Neural progenitor cell (in vitro differentiated cells): ENCODE data around the gene AGMO. TPM values are rescaled to one million over a fixed set of nuclear protein-coding genes. Genes with fewer than 3 reads are reported as not detected.
A peak's percentile ranks its signal among the peaks of the same experiment; 100 is the strongest.

Experiments
- DNase-seq: peaks from one replicate; pipeline ENCODE4 v3.0.0-alpha.2; 2016; ENCODE audit warnings: low spot score
- H2AFZ ChIP-seq: fragments of 200-600 bp; sonication (generic); replicated peaks from 2 replicates; pipeline ENCODE4 v1.6.1; 2016; ENCODE audit warnings: antibody characterized with exemption
- H3F3A ChIP-seq: fragments of 200-600 bp; sonication (generic); 2 replicates; pipeline ENCODE4 v1.6.1; 2016; ENCODE audit warnings: antibody characterized with exemption, low read depth
- H3K27ac ChIP-seq: fragments of 200-600 bp; sonication (generic); 2 replicates; pipeline ENCODE4 v1.5.1; 2016; ENCODE audit warnings: mild to moderate bottlenecking
- H3K27me3 ChIP-seq: fragments of 200-600 bp; sonication (generic); 2 replicates; pipeline ENCODE4 v1.6.1; 2016; ENCODE audit warnings: mild to moderate bottlenecking, moderate library complexity
- H3K36me3 ChIP-seq: fragments of 200-600 bp; sonication (generic); 2 replicates; pipeline ENCODE4 v1.5.1; 2016
- H3K4me1 ChIP-seq: fragments of 200-600 bp; sonication (generic); 2 replicates; pipeline ENCODE4 v1.6.1; 2016; ENCODE audit warnings: mixed run types
- H3K4me2 ChIP-seq: fragments of 200-600 bp; sonication (generic); 2 replicates; pipeline ENCODE4 v1.6.1; 2016
- H3K4me3 ChIP-seq: fragments of 200-600 bp; sonication (generic); 2 replicates; pipeline ENCODE4 v1.5.1; 2016
- H3K79me2 ChIP-seq: fragments of 200-600 bp; sonication (generic); 2 replicates; pipeline ENCODE4 v1.6.1; 2016; ENCODE audit warnings: low read depth
- H3K9ac ChIP-seq: fragments of 200-600 bp; sonication (generic); 2 replicates; pipeline ENCODE4 v1.6.1; 2016
- H3K9me3 ChIP-seq: fragments of 200-600 bp; sonication (generic); 2 replicates; pipeline ENCODE4 v1.5.1; 2016; ENCODE audit warnings: low read depth
- H4K20me1 ChIP-seq: fragments of 200-600 bp; sonication (generic); 2 replicates; pipeline ENCODE4 v1.6.1; 2016; ENCODE audit warnings: low read depth
- H3K27ac Mint-ChIP-seq: 3 replicates; pipeline ENCODE4 v1.8.0; 2021; ENCODE audit warnings: mixed read lengths
- H3K27me3 Mint-ChIP-seq: 2 replicates; pipeline ENCODE4 v1.8.0; 2022; ENCODE audit warnings: low read depth, mild to moderate bottlenecking, inconsistent platforms, moderate library complexity, mixed read lengths; ENCODE audit not compliant: insufficient read depth
- H3K36me3 Mint-ChIP-seq: 3 replicates; pipeline ENCODE4 v1.8.0; 2021; ENCODE audit warnings: mixed read lengths
- H3K4me1 Mint-ChIP-seq: 3 replicates; pipeline ENCODE4 v1.8.0; 2021; ENCODE audit warnings: mixed read lengths
- H3K4me3 Mint-ChIP-seq: 3 replicates; pipeline ENCODE4 v1.8.0; 2021; ENCODE audit warnings: mild to moderate bottlenecking, moderate library complexity, mixed read lengths
- H3K9me3 Mint-ChIP-seq: 3 replicates; pipeline ENCODE4 v1.8.0; 2020; ENCODE audit warnings: mixed read lengths
- EZH2 ChIP-seq: fragments of 200-600 bp; sonication (generic); IDR thresholded peaks from 2 replicates; pipeline ENCODE4 v1.6.1; 2017; ENCODE audit warnings: antibody characterized with exemption, mild to moderate bottlenecking, moderate library complexity
- EZH2phosphoT487 ChIP-seq: fragments of 200-600 bp; sonication (generic); IDR thresholded peaks from 2 replicates; pipeline ENCODE4 v1.6.1; 2017; ENCODE audit warnings: antibody characterized with exemption
- total RNA-seq: library from RNA; depleted of rRNA; stranded (reverse); fragments of >200 nt; gene quantifications from 2 replicates; pipeline ENCODE4 v1.2.3, GENCODE V29; 2015; ENCODE audit warnings: low replicate concordance
- TF ChIP-seq, protein P1 (sequence below): fragments of 200-600 bp; sonication (generic); IDR thresholded peaks from 2 replicates; pipeline ENCODE4 v1.5.1; 2017; ENCODE audit warnings: antibody characterized with exemption, mild to moderate bottlenecking

AGMO gene
- total RNA-seq, 1 donor from 2014 or later, result 0.30 TPM

GRCh38 chr7:15332956-15333355, 228.9 kb downstream of the AGMO start:
- H3K36me3 ChIP-seq, result no peaks in the 10 kb centered on the region

DNA sequence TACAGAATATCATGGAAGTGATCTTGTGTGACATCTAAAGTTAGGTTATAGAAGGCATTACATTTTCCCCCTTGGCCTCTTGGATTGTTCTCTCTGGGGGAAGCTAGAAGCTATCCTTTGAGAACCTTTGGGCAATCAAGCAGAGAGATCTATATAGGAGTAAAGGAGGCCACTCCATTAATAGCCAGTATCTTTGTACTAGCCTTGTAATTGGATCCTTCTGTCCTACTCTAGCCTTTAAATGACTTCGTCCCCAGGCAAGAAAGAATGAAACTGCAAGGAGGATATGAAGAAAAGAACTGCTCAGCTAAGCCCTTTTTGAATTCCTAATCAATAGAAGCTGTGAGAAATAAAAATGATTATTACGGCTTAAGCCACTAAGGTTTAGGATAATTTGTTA, 230.9 kb downstream of the AGMO start:
- TF ChIP-seq, protein P1, sequence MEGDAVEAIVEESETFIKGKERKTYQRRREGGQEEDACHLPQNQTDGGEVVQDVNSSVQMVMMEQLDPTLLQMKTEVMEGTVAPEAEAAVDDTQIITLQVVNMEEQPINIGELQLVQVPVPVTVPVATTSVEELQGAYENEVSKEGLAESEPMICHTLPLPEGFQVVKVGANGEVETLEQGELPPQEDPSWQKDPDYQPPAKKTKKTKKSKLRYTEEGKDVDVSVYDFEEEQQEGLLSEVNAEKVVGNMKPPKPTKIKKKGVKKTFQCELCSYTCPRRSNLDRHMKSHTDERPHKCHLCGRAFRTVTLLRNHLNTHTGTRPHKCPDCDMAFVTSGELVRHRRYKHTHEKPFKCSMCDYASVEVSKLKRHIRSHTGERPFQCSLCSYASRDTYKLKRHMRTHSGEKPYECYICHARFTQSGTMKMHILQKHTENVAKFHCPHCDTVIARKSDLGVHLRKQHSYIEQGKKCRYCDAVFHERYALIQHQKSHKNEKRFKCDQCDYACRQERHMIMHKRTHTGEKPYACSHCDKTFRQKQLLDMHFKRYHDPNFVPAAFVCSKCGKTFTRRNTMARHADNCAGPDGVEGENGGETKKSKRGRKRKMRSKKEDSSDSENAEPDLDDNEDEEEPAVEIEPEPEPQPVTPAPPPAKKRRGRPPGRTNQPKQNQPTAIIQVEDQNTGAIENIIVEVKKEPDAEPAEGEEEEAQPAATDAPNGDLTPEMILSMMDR, result no peak
- no peak for TF ChIP-seq EZH2
- TF ChIP-seq EZH2phosphoT487, result no peak
- Mint-ChIP-seq H3K9me3 (no peaks in the 10 kb centered on the region), H3K4me1 (peaks cover 22% of the 10 kb centered on the region), H3K4me3 (no peak overlapping the region), H3K27ac (peak overlapping the region; percentile 50), H3K27me3 (peaks cover 5% of the 10 kb centered on the region), H3K36me3 (no peaks in the 10 kb centered on the region)
- H3K4me2 ChIP-seq, result peak overlapping the region; percentile 22
- no peaks in the 10 kb centered on the region for H3K27me3 ChIP-seq
- peak; percentile 48 for DNase-seq
- H3F3A ChIP-seq, result no peaks in the 10 kb centered on the region
- H3K36me3 ChIP-seq, result no peaks in the 10 kb centered on the region
- no peaks in the 10 kb centered on the region for H3K9me3 ChIP-seq
- no peaks in the 10 kb centered on the region for H3K79me2 ChIP-seq
- no peak overlapping the region for H2AFZ ChIP-seq
- H4K20me1 ChIP-seq, result no peaks in the 10 kb centered on the region
- peaks cover 14% of the 10 kb centered on the region for H3K4me1 ChIP-seq
- no peak overlapping the region for H3K9ac ChIP-seq
- H3K4me3 ChIP-seq, result no peak overlapping the region
- no peak overlapping the region for H3K27ac ChIP-seq

More at GRCh38 chr7:15332956-15333355, 228.9 kb downstream of the AGMO start:
- H3K27me3 Mint-ChIP-seq, result peaks cover under 1% of the 10 kb centered on the region
- H3K4me1 Mint-ChIP-seq, result peaks cover 22% of the 10 kb centered on the region
- Histone ChIP-seq H2AFZ (no peak overlapping the region), H3K4me2 (no peak overlapping the region), H3K79me2 (no peaks in the 10 kb centered on the region), H3F3A (no peaks in the 10 kb centered on the region), H3K27me3 (no peaks in the 10 kb centered on the region), H3K9me3 (no peaks in the 10 kb centered on the region), H3K4me1 (peaks cover 14% of the 10 kb centered on the region), H3K27ac (no peak overlapping the region), H3K4me3 (no peak overlapping the region), H4K20me1 (no peaks in the 10 kb centered on the region), H3K9ac (no peak overlapping the region)
- H3K9me3 Mint-ChIP-seq, result no peaks in the 10 kb centered on the region
- TF ChIP-seq EZH2 (no peak), EZH2phosphoT487 (no peak)
- TF ChIP-seq, protein P1, result no peak
- H3K36me3 Mint-ChIP-seq, result no peaks in the 10 kb centered on the region
- DNase-seq, result no peak
- no peak overlapping the region for H3K4me3 Mint-ChIP-seq
- no peak overlapping the region for H3K27ac Mint-ChIP-seq

GRCh38 chr7:15327001-15327400, 234.8 kb downstream of the AGMO start:
- no peaks in the 10 kb centered on the region for H3K79me2 ChIP-seq
- Mint-ChIP-seq H3K36me3 (no peaks in the 10 kb centered on the region), H3K4me3 (no peak overlapping the region), H3K27ac (peak overlapping the region; percentile 24), H3K9me3 (peaks cover 4% of the 10 kb centered on the region), H3K4me1 (peaks cover 13% of the 10 kb centered on the region), H3K27me3 (peaks cover 5% of the 10 kb centered on the region)
- H3F3A ChIP-seq, result no peaks in the 10 kb centered on the region
- no peaks in the 10 kb centered on the region for H3K36me3 ChIP-seq
- H3K9ac ChIP-seq, result no peak overlapping the region
- H3K4me2 ChIP-seq, result no peak overlapping the region
- H2AFZ ChIP-seq, result no peak overlapping the region
- H3K4me3 ChIP-seq, result no peak overlapping the region
- H3K27me3 ChIP-seq, result no peaks in the 10 kb centered on the region
- no peaks in the 10 kb centered on the region for H3K9me3 ChIP-seq
- DNase-seq, result no peak
- H3K4me1 ChIP-seq, result peaks cover 14% of the 10 kb centered on the region
- TF ChIP-seq EZH2phosphoT487 (no peak), EZH2 (no peak)
- TF ChIP-seq, protein P1, result no peak
- no peaks in the 10 kb centered on the region for H4K20me1 ChIP-seq
- H3K27ac ChIP-seq, result no peak overlapping the region
